HG03095 (cell line): ENCODE measurements around the gene DIAPH2.

Experiments
- ATAC-seq: cut with Tn5 transposase; IDR thresholded peaks from one replicate; pipeline ENCODE4 v1.9.1; 2021; ENCODE audit warnings: moderate library complexity; ENCODE audit not compliant: unreplicated experiment

Gene DIAPH2

GRCh38 chrX:97039363-97040029, 354.9 kb downstream of the DIAPH2 start:
- ATAC-seq = peak; percentile 94

DNA sequence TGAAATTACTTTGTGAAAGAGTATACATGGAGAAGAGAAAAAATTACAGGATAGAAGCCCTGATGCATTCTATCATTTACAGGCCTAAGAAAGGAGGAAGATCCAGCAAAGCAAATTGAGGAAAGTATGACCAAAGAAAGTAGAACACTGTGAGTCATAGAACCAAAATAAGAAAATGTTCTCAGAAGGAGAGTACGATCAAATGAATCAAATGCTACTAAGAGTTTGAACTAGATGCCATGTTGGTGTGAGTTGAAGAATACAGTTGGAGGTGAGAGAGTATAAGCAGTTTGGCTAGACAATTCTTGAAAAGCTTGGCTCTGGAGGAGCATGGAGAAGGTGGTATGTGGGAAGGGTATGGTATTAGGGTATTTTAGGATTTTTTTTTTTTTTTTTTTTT, 360.8 kb downstream of the DIAPH2 start:
- ATAC-seq = no peak

- ATAC-seq = no peak
Measured at GRCh38 chrX:97046867-97047266, 362.2 kb downstream of the DIAPH2 start.

- no peak for ATAC-seq
Measured at GRCh38 chrX:97050392-97050791, 365.8 kb downstream of the DIAPH2 start.

GRCh38 chrX:97057349-97057909, 372.8 kb downstream of the DIAPH2 start:
- no peak for ATAC-seq

- ATAC-seq = no peak
Measured at GRCh38 chrX:97060020-97060419, 375.4 kb downstream of the DIAPH2 start.

GRCh38 chrX:97065066-97065465, 380.4 kb downstream of the DIAPH2 start:
- ATAC-seq = no peak

GRCh38 chrX:97065973-97066372, 381.3 kb downstream of the DIAPH2 start:
- ATAC-seq = no peak

GRCh38 chrX:97066381-97066780, 381.7 kb downstream of the DIAPH2 start:
- ATAC-seq = no peak

DNA sequence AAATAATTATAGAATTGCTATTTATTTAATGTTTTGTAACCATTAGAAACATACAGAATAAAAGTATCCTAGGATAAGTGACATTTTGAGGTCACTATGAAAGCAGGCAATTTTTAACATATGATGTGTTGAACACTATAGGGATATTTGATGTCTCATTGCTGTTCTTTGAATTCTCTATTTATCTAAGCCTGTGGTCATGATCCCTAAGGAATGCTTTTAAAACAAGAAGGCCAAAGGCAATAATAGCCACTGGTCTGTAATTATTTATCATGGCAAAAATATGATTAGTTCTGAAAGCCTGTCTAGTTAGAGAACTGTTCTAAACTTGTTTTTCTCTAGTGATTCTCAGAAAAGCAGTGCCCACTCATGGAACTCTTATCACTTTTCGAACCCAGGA, 385.7 kb downstream of the DIAPH2 start:
- no peak for ATAC-seq

- ATAC-seq = no peak
Measured at GRCh38 chrX:97074400-97074799, 389.8 kb downstream of the DIAPH2 start.

- no peak for ATAC-seq
Measured at GRCh38 chrX:97089116-97089515, 404.5 kb downstream of the DIAPH2 start.

DNA sequence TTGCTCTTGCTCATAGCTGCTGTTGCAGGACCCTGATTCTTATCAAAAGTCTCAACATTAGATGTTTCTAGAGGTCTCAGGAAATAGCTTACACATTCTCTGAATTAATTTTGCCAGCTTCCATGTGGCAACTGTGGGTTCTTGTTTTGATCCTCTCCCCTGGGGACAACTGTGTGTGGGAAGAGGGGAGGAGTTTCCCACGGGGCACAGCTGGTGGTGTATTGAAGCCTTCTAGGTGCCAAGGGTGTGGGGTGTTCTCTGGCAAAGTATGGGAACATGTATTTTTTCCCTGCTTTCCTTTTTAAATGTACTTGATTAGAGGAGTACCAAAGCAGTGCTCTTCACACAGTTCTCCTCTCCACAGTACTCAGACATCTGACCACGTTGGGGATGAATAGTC, 411.7 kb downstream of the DIAPH2 start:
- ATAC-seq = no peak

- no peak for ATAC-seq
Measured at GRCh38 chrX:97102938-97103337, 418.3 kb downstream of the DIAPH2 start.

GRCh38 chrX:97109730-97110129, 425.1 kb downstream of the DIAPH2 start:
- ATAC-seq = no peak

DNA sequence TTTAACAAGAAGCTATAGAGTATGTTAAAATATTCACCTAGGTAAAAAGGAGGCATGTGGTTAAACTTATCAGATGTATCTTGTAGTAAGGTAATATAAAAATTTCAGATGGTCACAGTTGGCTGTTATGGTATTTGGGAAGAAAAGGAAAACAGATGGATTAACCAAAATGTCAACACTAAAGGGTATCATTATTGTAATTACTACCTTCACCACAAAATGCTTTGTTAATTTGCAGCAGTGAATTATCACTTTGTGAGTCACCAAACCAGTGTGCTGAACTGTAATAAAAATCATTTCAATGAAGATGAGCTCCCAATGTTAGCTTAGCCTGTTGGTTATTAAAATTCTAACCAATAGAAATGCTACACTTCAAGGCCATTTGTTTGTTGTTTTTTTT, 432.9 kb downstream of the DIAPH2 start:
- no peak for ATAC-seq

DNA sequence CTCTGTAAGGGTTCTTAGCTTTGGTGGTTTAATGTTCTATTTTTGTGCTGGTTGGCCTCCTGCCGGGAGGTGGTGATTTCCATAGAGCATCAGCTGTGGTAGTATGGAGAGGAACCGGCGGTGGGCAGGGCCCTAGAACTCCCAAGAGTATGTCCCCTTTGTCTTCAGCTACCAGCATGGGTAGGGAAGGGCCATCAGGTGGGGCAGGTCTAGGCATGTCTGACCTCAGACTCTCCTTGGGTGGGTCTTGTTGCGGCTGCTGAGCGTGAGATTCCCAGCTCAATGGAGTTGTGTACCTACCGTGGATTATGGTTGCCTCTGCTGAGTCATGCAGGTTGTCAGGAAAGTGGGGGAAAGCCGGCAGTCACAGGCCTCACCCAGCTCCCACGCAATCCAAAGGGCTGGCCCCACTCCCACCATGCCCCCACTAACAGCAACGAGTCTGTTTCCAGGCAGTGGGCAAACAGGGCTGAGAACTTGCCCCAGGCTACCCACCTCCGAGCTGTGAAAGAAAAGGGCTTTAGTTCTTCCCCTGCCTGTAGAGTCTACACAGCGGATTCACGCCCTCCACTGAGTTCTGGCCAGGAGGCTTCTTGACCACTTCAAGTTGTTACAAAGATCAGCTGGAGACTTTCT, 434.9 kb downstream of the DIAPH2 start:
- no peak for ATAC-seq

DNA sequence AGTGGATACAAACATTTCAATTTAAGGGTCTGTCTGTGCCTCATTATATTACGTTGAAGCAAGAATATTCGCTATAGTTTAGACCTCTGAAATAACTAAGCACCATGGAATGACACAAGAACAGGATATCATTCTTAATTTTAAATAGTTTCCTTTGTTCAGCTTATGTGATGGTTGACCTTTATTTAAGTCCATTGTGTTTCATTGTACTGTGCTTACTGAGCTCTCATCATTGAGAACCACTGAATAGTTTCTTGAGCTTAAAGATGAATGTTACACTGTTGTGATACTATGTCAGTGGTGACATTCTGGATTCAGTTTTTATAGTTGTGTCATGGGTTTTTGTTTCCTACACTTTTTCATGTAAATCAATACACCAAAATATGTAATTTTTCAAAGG, 438.4 kb downstream of the DIAPH2 start:
- ATAC-seq = no peak

- no peak for ATAC-seq
Measured at GRCh38 chrX:97126020-97126419, 441.4 kb downstream of the DIAPH2 start.

GRCh38 chrX:97132664-97133415, 448.2 kb downstream of the DIAPH2 start:
- no peak for ATAC-seq

DNA sequence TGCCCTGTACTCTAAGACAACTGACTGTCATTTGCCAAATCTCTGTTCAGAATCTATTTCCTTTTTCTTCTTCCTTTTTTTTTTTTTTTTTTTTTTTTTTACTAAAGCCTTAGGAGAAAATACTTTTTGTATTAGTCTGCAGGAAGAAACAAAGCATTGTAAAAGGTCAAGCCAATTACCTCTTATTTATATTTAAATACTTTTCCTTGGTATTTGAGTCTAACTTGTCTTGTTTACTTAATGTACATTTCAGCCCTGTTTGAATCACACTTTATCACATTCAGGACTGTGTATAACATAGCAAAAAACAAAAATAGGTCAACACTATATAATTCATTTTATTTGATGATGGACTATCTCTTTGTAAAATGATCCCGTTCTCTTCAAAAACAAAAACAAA, 461.3 kb downstream of the DIAPH2 start:
- ATAC-seq = no peak

- no peak for ATAC-seq
Measured at GRCh38 chrX:97155816-97156215, 471.2 kb downstream of the DIAPH2 start.
